B cell (primary cell): ENCODE measurements around the gene MNT. TPM values are rescaled to one million over a fixed set of nuclear protein-coding genes. Genes with fewer than 3 reads are reported as not detected.

Source experiments
- ATAC-seq: fragments of 200-7000 bp; cut with Tn5 transposase; one replicate; pipeline ENCODE4 v1.10.0; 2021; ENCODE audit warnings: low read depth, mild to moderate bottlenecking, moderate number of reproducible peaks, moderate library complexity
- CTCF ChIA-PET: fragments of 350-600 bp; sonication (Branson Sonifier 250); formaldehyde crosslinking; loops from one replicate; lab custom pipeline; 2021; ENCODE audit warnings: antibody characterized with exemption, inconsistent platforms; lab: Charles Lee
- POLR2A ChIA-PET: fragments of 350-600 bp; sonication (Branson Sonifier 250); formaldehyde crosslinking; loops from one replicate; lab custom pipeline; 2021; ENCODE audit warnings: antibody characterized with exemption; lab: Charles Lee
- DNase-seq: peaks from one replicate; pipeline ENCODE4 v3.0.0; 2013
- H2AFZ ChIP-seq: 2 replicates; pipeline ENCODE4 v1.6.1; 2012; ENCODE audit warnings: mild to moderate bottlenecking, low read depth, low read length; ENCODE audit not compliant: insufficient read depth, poor library complexity, severe bottlenecking
- H3K27ac ChIP-seq, 2 donors: 1 replicate in 1 of 2; 2 replicates in 1 of 2; pipeline ENCODE4 v1.5.1; 2012 to 2013; ENCODE audit warnings: low read length in 2 of 2, mild to moderate bottlenecking in 2 of 2, moderate library complexity in 1 of 2
- H3K27me3 ChIP-seq, 4 experiments: fragments of 200-600 bp in 1 of 4; sonication (generic) in 1 of 4; replicated peaks in 1 of 4; 1 replicate in 2 of 4; 2 replicates in 2 of 4; pipeline versions ENCODE4 v1.6.1 to v1.7.0; 2013 to 2016; ENCODE audit warnings: low read length in 3 of 4, mild to moderate bottlenecking in 2 of 4, mixed read lengths in 1 of 4, moderate library complexity in 1 of 4; ENCODE audit not compliant: insufficient read depth in 4 of 4, control insufficient read depth in 3 of 4; ENCODE audit errors: control extremely low read depth in 1 of 4
- H3K36me3 ChIP-seq, 2 experiments: replicated peaks in 1 of 2; 1 replicate in 1 of 2; 2 replicates in 1 of 2; pipeline versions ENCODE4 v1.6.1 to v1.7.1; 2013; ENCODE audit warnings: low read length in 1 of 2; ENCODE audit not compliant: insufficient read depth in 2 of 2, control insufficient read depth in 1 of 2; ENCODE audit errors: control extremely low read depth in 1 of 2, extremely low read depth in 1 of 2
- H3K4me1 ChIP-seq, 2 donors: fragments of 200-600 bp in 1 of 2; sonication (generic) in 1 of 2; 1 replicate in 1 of 2; 2 replicates in 1 of 2; pipeline versions ENCODE4 v1.5.1 to v1.6.1; 2013 to 2017; ENCODE audit warnings: low read length in 2 of 2; ENCODE audit not compliant: control insufficient read depth in 2 of 2, insufficient read depth in 2 of 2
- H3K4me2 ChIP-seq: replicated peaks from 2 replicates; pipeline ENCODE3; 2012; ENCODE audit warnings: mild to moderate bottlenecking, low read depth, low read length; ENCODE audit not compliant: poor library complexity, severe bottlenecking
- H3K4me3 ChIP-seq, 5 experiments: fragments of 200-600 bp in 1 of 5; sonication (generic) in 1 of 5; 1 replicate in 3 of 5; 2 replicates in 2 of 5; pipeline versions ENCODE4 v1.5.1 to v1.7.0; 2011 to 2016; ENCODE audit warnings: low read length in 4 of 5, mild to moderate bottlenecking in 4 of 5, low read depth in 2 of 5, control low read depth in 1 of 5, moderate library complexity in 1 of 5; ENCODE audit not compliant: insufficient read depth in 1 of 5; ENCODE audit errors: control extremely low read depth in 1 of 5, extremely low read depth in 1 of 5
- H3K79me2 ChIP-seq: fragments of 200-600 bp; sonication (generic); one replicate; pipeline ENCODE4 v1.6.0; 2016; ENCODE audit warnings: low read length; ENCODE audit not compliant: control insufficient read depth, insufficient read depth
- H3K9ac ChIP-seq: fragments of 200-600 bp; sonication (generic); 2 replicates; pipeline ENCODE4 v1.6.1; 2017; ENCODE audit warnings: mild to moderate bottlenecking, low read length, moderate library complexity
- H3K9me3 ChIP-seq, 3 donors: one replicate each; pipeline versions ENCODE4 v1.6.1 to v1.7.1; 2013; ENCODE audit warnings: low read length in 2 of 3; ENCODE audit not compliant: control insufficient read depth in 2 of 3, insufficient read depth in 1 of 3; ENCODE audit errors: control extremely low read depth in 1 of 3
- H4K20me1 ChIP-seq: 2 replicates; pipeline ENCODE4 v1.6.0; 2012; ENCODE audit warnings: mild to moderate bottlenecking, low read length; ENCODE audit not compliant: insufficient read depth, control insufficient read depth, poor library complexity, severe bottlenecking
- H3K27ac Mint-ChIP-seq: one replicate; pipeline ENCODE4 v1.8.0; 2021; ENCODE audit warnings: mixed read lengths
- H3K27me3 Mint-ChIP-seq: one replicate; pipeline ENCODE4 v1.8.0; 2021; ENCODE audit warnings: mixed read lengths
- H3K4me1 Mint-ChIP-seq: one replicate; pipeline ENCODE4 v1.8.0; 2021; ENCODE audit warnings: mixed read lengths
- H3K4me3 Mint-ChIP-seq: one replicate; pipeline ENCODE4 v1.8.0; 2021; ENCODE audit warnings: mixed read lengths
- H3K9me3 Mint-ChIP-seq: one replicate; pipeline ENCODE4 v1.8.0; 2022; ENCODE audit warnings: mixed read lengths; ENCODE audit not compliant: insufficient read depth
- EZH2 ChIP-seq: IDR thresholded peaks from 2 replicates; pipeline ENCODE4 v1.6.1; 2012; ENCODE audit warnings: borderline replicate concordance, low read depth, mild to moderate bottlenecking, moderate library complexity, low read length; ENCODE audit not compliant: insufficient read depth, poor library complexity, severe bottlenecking
- WGBS: methylation state at CpG from one replicate; pipeline ENCODE4 v1.1.5; 2013; ENCODE audit warnings: missing lambda C conversion rate; ENCODE audit not compliant: insufficient coverage; 5-methylcytosine and 5-hydroxymethylcytosine counted together
- intact Hi-C: fragments of 100-400 bp; cut with micrococcal nuclease; formaldehyde crosslinking; loops from one replicate; pipeline ENCODE4 v1.10.0; 2022
- polyA plus RNA-seq: library from polyadenylated mRNA; depleted of rRNA; stranded (reverse); fragments of >200 nt; gene quantifications from 2 replicates; pipeline ENCODE4 v1.2.3, GENCODE V29; 2012
- total RNA-seq, 2 donors: library from RNA; stranded (reverse); fragments of 120-200 nt in 1 of 2; gene quantifications; 1 replicate in 1 of 2; 2 replicates in 1 of 2; pipeline versions ENCODE4 v1.2.3 to v1.2.4, GENCODE V29; 2013 to 2022
- TF ChIP-seq, protein P1 (sequence below): fragments of 200-600 bp; IDR thresholded peaks from one replicate; pipeline ENCODE4 v1.8.0; 2022; ENCODE audit warnings: antibody characterized with exemption, mild to moderate bottlenecking

Gene MNT
- total and polyA plus RNA-seq, 2 donors (not counting 1 experiment from before 2014, with no cell fraction given): 20.0 to 68.5 TPM

DNA sequence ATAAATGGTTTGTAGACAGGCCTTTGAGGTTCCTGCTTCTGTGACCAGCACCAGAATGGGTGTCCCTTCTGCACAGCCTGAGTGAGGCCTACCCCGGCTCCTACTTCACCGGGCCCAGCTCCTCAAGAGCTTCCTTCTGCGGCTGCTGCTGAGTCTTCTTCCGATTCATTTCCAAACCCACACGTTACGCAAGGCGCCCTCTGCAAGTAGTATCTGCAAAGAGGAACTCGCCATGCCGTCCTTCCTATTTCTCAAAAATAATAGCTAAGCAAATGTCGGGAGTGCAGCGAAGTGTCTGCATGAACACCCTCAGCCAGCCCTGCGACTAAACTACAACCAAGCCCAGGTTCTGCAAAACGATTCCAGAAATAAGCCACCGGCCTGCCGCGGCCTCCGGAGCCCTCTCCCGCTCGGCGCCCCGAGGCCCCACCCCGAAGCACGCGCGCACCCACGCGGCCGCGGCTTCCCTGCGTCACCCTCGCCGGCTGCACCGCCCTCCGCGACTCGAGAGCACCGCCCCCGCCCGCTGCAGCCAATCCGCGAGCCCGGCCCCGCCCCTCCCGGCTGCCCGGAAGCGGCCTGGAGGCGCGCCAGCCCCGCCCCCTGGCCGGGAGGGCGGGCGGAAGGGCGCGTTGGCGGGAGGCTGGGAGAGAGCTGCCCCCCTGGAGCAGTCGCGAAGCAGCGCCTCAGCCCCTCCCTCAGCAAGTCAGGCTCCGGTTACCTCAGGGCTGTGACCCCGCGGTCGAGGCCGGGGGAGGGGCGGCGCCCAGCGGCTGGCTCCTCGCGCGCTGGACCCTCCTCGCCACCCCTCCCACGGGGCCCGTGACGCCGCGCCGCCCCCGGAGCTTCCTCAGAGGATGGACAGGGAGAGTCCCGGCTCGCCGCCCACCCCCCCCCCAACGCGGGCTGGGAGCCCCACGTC lies 8.3 kb downstream of the MNT start:
- POLR2A ChIA-PET: interaction anchor here (0.6 to 3.4 kb wide), 7 partner anchors 10 to 1974 kb away, joined by 3 to 51 read pairs (median 4); partner anchors contain the start of genes TSR1 and UBE2G1

More for the DNA sequence above, 8.3 kb downstream of the MNT start:
- peak overlapping the region; percentile 97 to 99 for H3K27ac ChIP-seq
- no peak for TF ChIP-seq EZH2
- TF ChIP-seq, protein P1, sequence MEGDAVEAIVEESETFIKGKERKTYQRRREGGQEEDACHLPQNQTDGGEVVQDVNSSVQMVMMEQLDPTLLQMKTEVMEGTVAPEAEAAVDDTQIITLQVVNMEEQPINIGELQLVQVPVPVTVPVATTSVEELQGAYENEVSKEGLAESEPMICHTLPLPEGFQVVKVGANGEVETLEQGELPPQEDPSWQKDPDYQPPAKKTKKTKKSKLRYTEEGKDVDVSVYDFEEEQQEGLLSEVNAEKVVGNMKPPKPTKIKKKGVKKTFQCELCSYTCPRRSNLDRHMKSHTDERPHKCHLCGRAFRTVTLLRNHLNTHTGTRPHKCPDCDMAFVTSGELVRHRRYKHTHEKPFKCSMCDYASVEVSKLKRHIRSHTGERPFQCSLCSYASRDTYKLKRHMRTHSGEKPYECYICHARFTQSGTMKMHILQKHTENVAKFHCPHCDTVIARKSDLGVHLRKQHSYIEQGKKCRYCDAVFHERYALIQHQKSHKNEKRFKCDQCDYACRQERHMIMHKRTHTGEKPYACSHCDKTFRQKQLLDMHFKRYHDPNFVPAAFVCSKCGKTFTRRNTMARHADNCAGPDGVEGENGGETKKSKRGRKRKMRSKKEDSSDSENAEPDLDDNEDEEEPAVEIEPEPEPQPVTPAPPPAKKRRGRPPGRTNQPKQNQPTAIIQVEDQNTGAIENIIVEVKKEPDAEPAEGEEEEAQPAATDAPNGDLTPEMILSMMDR: no peak
- H3K4me2 ChIP-seq: peak overlapping the region; percentile 96
- peaks cover 44 to 58% of the 10 kb centered on the region in 2 donors for H3K4me1 ChIP-seq
- H4K20me1 ChIP-seq: peaks cover 83% of the 10 kb centered on the region
- intact Hi-C loops: loop anchor here (1.0 to 5.0 kb wide), 7 partner anchors 9 to 1205 kb away; partner anchors contain the start of genes METTL16, MNT, OVCA2 and SGSM2
- H3K9me3 Mint-ChIP-seq: no peaks in the 10 kb centered on the region
- DNase-seq (peak; percentile 98), ATAC-seq (peak; percentile 70)
- H3K27ac Mint-ChIP-seq: peak overlapping the region; percentile 96
- peak overlapping the region; percentile 97 for H3K4me3 Mint-ChIP-seq
- peaks cover 58% of the 10 kb centered on the region for H3K4me1 Mint-ChIP-seq
- CTCF ChIA-PET: interaction anchor here (0.7 to 5.1 kb wide), 9 partner anchors 9 to 435 kb away, joined by 3 to 69 read pairs (median 4); partner anchors contain the start of gene TSR1
- no peaks in the 10 kb centered on the region for H3K27me3 Mint-ChIP-seq
- H3K9me3 ChIP-seq: no peaks in the 10 kb centered on the region
- H2AFZ ChIP-seq: peak overlapping the region; percentile 51
- peak overlapping the region; percentile 96 for H3K9ac ChIP-seq
- peaks cover 0 to 6% of the 10 kb centered on the region in 2 experiments for H3K36me3 ChIP-seq
- under 1% methylated on average over 81 of the region's 83 CpGs for WGBS
- H3K4me3 ChIP-seq: peak overlapping the region; percentile 35 to 98 (median 85)
- peaks cover 76% of the 10 kb centered on the region for H3K79me2 ChIP-seq
- no peaks in the 10 kb centered on the region for H3K27me3 ChIP-seq
